BLaER1 (cell line): Measurements from ENCODE around the gene ATP8B4.
"Not testable (repeated sequence)": the region's sequence is repeated elsewhere in the genome, so short reads cannot be mapped to it uniquely, and the experiment has no call there.

Experiments
- H3K27ac ChIP-seq: shearing (Covaris generic); formaldehyde crosslinking; 2 replicates; pipeline ENCODE4 v1.8.1; 2022
- H3K27me3 ChIP-seq: shearing (Covaris generic); formaldehyde crosslinking; 2 replicates; pipeline ENCODE4 v1.8.1; 2022
- H3K36me3 ChIP-seq: shearing (Covaris generic); formaldehyde crosslinking; 2 replicates; pipeline ENCODE4 v1.8.1; 2022
- H3K4me1 ChIP-seq: shearing (Covaris generic); formaldehyde crosslinking; 2 replicates; pipeline ENCODE4 v1.8.1; 2022
- H3K4me2 ChIP-seq: shearing (Covaris generic); formaldehyde crosslinking; 2 replicates; pipeline ENCODE4 v1.8.1; 2022
- H3K4me3 ChIP-seq: shearing (Covaris generic); formaldehyde crosslinking; 2 replicates; pipeline ENCODE4 v1.8.1; 2022
- H3K9ac ChIP-seq: shearing (Covaris generic); formaldehyde crosslinking; 2 replicates; pipeline ENCODE4 v1.8.1; 2022
- H3K9me3 ChIP-seq: shearing (Covaris generic); formaldehyde crosslinking; 2 replicates; pipeline ENCODE4 v1.8.1; 2022
- H4K20me1 ChIP-seq: shearing (Covaris generic); formaldehyde crosslinking; 2 replicates; pipeline ENCODE4 v1.8.1; 2022
- Cebpa-rat ChIP-seq: shearing (Covaris generic); IDR thresholded peaks from 2 replicates; pipeline ENCODE4 v1.8.1; 2022

ATP8B4 gene

GRCh38 chr15:50119063-50120040 is at the start of gene ATP8B4:
ATP8B4 (minus strand) TSS chr15:50119233; CDS start chr15:50106966, 12,267 bp downstream.
- no peak for TF ChIP-seq Cebpa-rat
- peak within 1 kb of the TSS; percentile 15 for H3K4me2 ChIP-seq
- H3K9me3 ChIP-seq, result no peaks in the 10 kb centered on the region
- H3K27me3 ChIP-seq, result no peaks in the 10 kb centered on the region
- no peaks in the 10 kb centered on the region for H4K20me1 ChIP-seq
- peaks cover 12% of the 10 kb centered on the region for H3K4me1 ChIP-seq
- no peak within 1 kb of the TSS for H3K4me3 ChIP-seq
- H3K27ac ChIP-seq, result no peak within 1 kb of the TSS
- no peak within 1 kb of the TSS for H3K9ac ChIP-seq
- H3K36me3 ChIP-seq, result no peaks in the 10 kb centered on the region

GRCh38 chr15:50168379-50168778 is 49.3 kb upstream of the ATP8B4 start:
- H4K20me1 ChIP-seq, result no peaks in the 10 kb centered on the region
- H3K9ac ChIP-seq, result no peak overlapping the region
- no peak for TF ChIP-seq Cebpa-rat
- no peaks in the 10 kb centered on the region for H3K27me3 ChIP-seq
- no peak overlapping the region for H3K4me3 ChIP-seq
- H3K36me3 ChIP-seq, result no peaks in the 10 kb centered on the region
- no peaks in the 10 kb centered on the region; the same call in 1 of the 2 replicates for H3K4me1 ChIP-seq
- peaks cover 23% of the 10 kb centered on the region for H3K9me3 ChIP-seq
- H3K4me2 ChIP-seq, result no peak overlapping the region
- no peak overlapping the region for H3K27ac ChIP-seq

- Histone ChIP-seq H3K9me3 (peaks cover 19% of the 10 kb centered on the region), H3K4me1 (no peaks in the 10 kb centered on the region; the same call in 1 of the 2 replicates), H3K4me2 (no peak overlapping the region), H3K9ac (no peak overlapping the region), H3K27me3 (no peaks in the 10 kb centered on the region), H3K36me3 (no peaks in the 10 kb centered on the region), H3K27ac (no peak overlapping the region), H3K4me3 (no peak overlapping the region), H4K20me1 (no peaks in the 10 kb centered on the region)
- TF ChIP-seq Cebpa-rat, result no peak
These were observed 48.1 kb upstream of the ATP8B4 start for GRCh38 chr15:50167110-50167509.

GRCh38 chr15:50166216-50166615 is 47.2 kb upstream of the ATP8B4 start:
- no peak overlapping the region for H3K4me2 ChIP-seq

GRCh38 chr15:50164458-50164857 is 45.4 kb upstream of the ATP8B4 start:
- Histone ChIP-seq H3K27ac (no peak overlapping the region), H3K9ac (no peak overlapping the region), H3K4me1 (no peaks in the 10 kb centered on the region; the same call in 1 of the 2 replicates), H3K4me3 (no peak overlapping the region), H3K36me3 (no peaks in the 10 kb centered on the region), H3K4me2 (no peak overlapping the region), H3K27me3 (no peaks in the 10 kb centered on the region), H3K9me3 (peaks cover 14% of the 10 kb centered on the region), H4K20me1 (no peaks in the 10 kb centered on the region)
- TF ChIP-seq Cebpa-rat, result no peak

More at GRCh38 chr15:50166216-50166615, 47.2 kb upstream of the ATP8B4 start:
- Histone ChIP-seq H3K27me3 (no peaks in the 10 kb centered on the region), H4K20me1 (no peaks in the 10 kb centered on the region), H3K9ac (no peak overlapping the region), H3K36me3 (no peaks in the 10 kb centered on the region), H3K27ac (no peak overlapping the region), H3K9me3 (peaks cover 11% of the 10 kb centered on the region), H3K4me3 (no peak overlapping the region), H3K4me1 (no peaks in the 10 kb centered on the region; the same call in 1 of the 2 replicates)
- no peak for TF ChIP-seq Cebpa-rat

- no peak for TF ChIP-seq Cebpa-rat
These were observed 44.8 kb upstream of the ATP8B4 start for GRCh38 chr15:50163719-50164410.

GRCh38 chr15:50162969-50163718 is 44.1 kb upstream of the ATP8B4 start:
- no peak overlapping the region for H3K4me2 ChIP-seq
- TF ChIP-seq Cebpa-rat, result no peak
- no peaks in the 10 kb centered on the region; the same call in 1 of the 2 replicates for H3K4me1 ChIP-seq

More at GRCh38 chr15:50163719-50164410, 44.8 kb upstream of the ATP8B4 start:
- Histone ChIP-seq H3K27ac (no peak overlapping the region), H3K4me1 (no peaks in the 10 kb centered on the region; the same call in 1 of the 2 replicates), H3K9ac (no peak overlapping the region), H3K27me3 (no peaks in the 10 kb centered on the region), H3K4me3 (no peak overlapping the region), H3K36me3 (no peaks in the 10 kb centered on the region), H3K9me3 (peaks cover 16% of the 10 kb centered on the region), H4K20me1 (no peaks in the 10 kb centered on the region), H3K4me2 (no peak overlapping the region)

GRCh38 chr15:50158236-50158635 is 39.2 kb upstream of the ATP8B4 start:
- H3K4me2 ChIP-seq, H3K4me1 ChIP-seq, H3K27ac ChIP-seq, H3K36me3 ChIP-seq, H4K20me1 ChIP-seq, H3K27me3 ChIP-seq, H3K4me3 ChIP-seq, H3K9ac ChIP-seq: not testable (repeated sequence)
- peaks cover 20% of the 10 kb centered on the region for H3K9me3 ChIP-seq

More at GRCh38 chr15:50162969-50163718, 44.1 kb upstream of the ATP8B4 start:
- no peaks in the 10 kb centered on the region for H3K36me3 ChIP-seq
- H3K27me3 ChIP-seq, result no peaks in the 10 kb centered on the region
- H3K4me3 ChIP-seq, result no peak overlapping the region
- no peaks in the 10 kb centered on the region for H4K20me1 ChIP-seq
- H3K27ac ChIP-seq, result no peak overlapping the region
- H3K9ac ChIP-seq, result no peak overlapping the region
- H3K9me3 ChIP-seq, result peaks cover 19% of the 10 kb centered on the region

- Histone ChIP-seq H3K4me3 (no peak overlapping the region), H3K27ac (no peak overlapping the region), H3K36me3 (no peaks in the 10 kb centered on the region), H4K20me1 (no peaks in the 10 kb centered on the region), H3K9ac (no peak overlapping the region), H3K9me3 (0 out of 2 replicates have a peak, but pooled peaks cover 4% of the 10 kb centered on the region), H3K27me3 (no peaks in the 10 kb centered on the region), H3K4me2 (no peak overlapping the region), H3K4me1 (0 out of 2 replicates have a peak, but pooled peaks cover 3% of the 10 kb centered on the region)
- no peak for TF ChIP-seq Cebpa-rat
These were observed 32.4 kb upstream of the ATP8B4 start for GRCh38 chr15:50151476-50151875.
